Kidney (tissue), 14 donors: Measurements from ENCODE around the gene ARSD. TPM values are rescaled to one million over a fixed set of nuclear protein-coding genes. Genes with fewer than 3 reads are reported as not detected.

Experiments
- DNase-seq, 5 donors: peaks; one replicate each; pipeline ENCODE4 v3.0.0-alpha.2; 2013 to 2020
- FAIRE-seq: peaks from 2 replicates; lab custom pipeline; 2012; peaks lifted over from hg19 to GRCh38; lab: Jason Lieb, UNC
- H3K27ac ChIP-seq, 2 donors: one replicate each; pipeline ENCODE4 v1.7.0; 2013; ENCODE audit warnings: low read depth in 2 of 2, low read length in 2 of 2, inconsistent platforms in 1 of 2
- H3K27me3 ChIP-seq: one replicate; pipeline ENCODE4 v1.7.1; 2013; ENCODE audit warnings: low read length, inconsistent platforms; ENCODE audit not compliant: control insufficient read depth, insufficient read depth
- H3K36me3 ChIP-seq, 3 donors: one replicate each; pipeline versions ENCODE4 v1.7.0 to v1.7.1; 2013; ENCODE audit warnings: low read length in 3 of 3, control low read depth in 1 of 3, inconsistent platforms in 1 of 3; ENCODE audit not compliant: insufficient read depth in 3 of 3, control insufficient read depth in 2 of 3
- H3K4me1 ChIP-seq, 3 donors: one replicate each; pipeline versions ENCODE4 v1.7.0 to v1.7.1; 2013; ENCODE audit warnings: low read length in 3 of 3, inconsistent platforms in 1 of 3, low read depth in 1 of 3; ENCODE audit not compliant: control insufficient read depth in 2 of 3, insufficient read depth in 2 of 3
- H3K4me3 ChIP-seq, 3 donors: one replicate each; pipeline versions ENCODE4 v1.7.0 to v1.8.1; 2013; ENCODE audit warnings: low read length in 3 of 3, control low read depth in 1 of 3, inconsistent platforms in 1 of 3
- H3K9ac ChIP-seq, 3 donors: one replicate each; pipeline versions ENCODE4 v1.7.0 to v1.7.1; 2013; ENCODE audit warnings: low read length in 3 of 3, control low read depth in 1 of 3, inconsistent platforms in 1 of 3
- H3K9me3 ChIP-seq, 3 donors: one replicate each; pipeline versions ENCODE4 v1.7.0 to v1.7.1; 2013; ENCODE audit warnings: low read length in 3 of 3, control low read depth in 1 of 3, inconsistent platforms in 1 of 3; ENCODE audit not compliant: control insufficient read depth in 2 of 3, insufficient read depth in 1 of 3
- CTCF ChIP-seq: IDR thresholded peaks from 3 replicates; pipeline ENCODE4 v1.5.1; 2012; ENCODE audit warnings: mild to moderate bottlenecking, moderate library complexity, borderline replicate concordance; ENCODE audit not compliant: insufficient read depth; ENCODE audit errors: extremely low read depth
- intact Hi-C: fragments of 100-400 bp; cut with DNase I; formaldehyde crosslinking; loops from one replicate; pipeline ENCODE4 v1.11.1; 2022
- polyA plus RNA-seq: library from polyadenylated mRNA; stranded (reverse); fragments of 350-450 nt; fragmentation: Illumina TruSeq; extraction: RNeasy Lipid Tissue Mini Kit (QIAGEN cat#74804); gene quantifications from one replicate; pipeline ENCODE4 v1.2.3, GENCODE V29; 2014; ENCODE audit warnings: low read depth, low replicate concordance; ENCODE audit not compliant: insufficient read depth
- total RNA-seq: library from RNA; stranded (reverse); fragmentation: NEBNext Ultra II Directional; extraction: Animal tissue kit (Norgen Biotek cat#: 25700); gene quantifications from one replicate; pipeline ENCODE4 v1.2.1, GENCODE V29; 2021
- donor health status: control.
- donor health status: control.
- donor health status: control.
- donor health status: control.
- donor health status: control.
- donor health status: DM: yes; HTN: yes; CAD: no.
- donor health status: Normal renal cell carcinoma (clear cell type).

The ARSD gene
- total and polyA plus RNA-seq, 2 donors from 2014 or later: 35.4 to 106 TPM

GRCh38 chrX:2878563-2878962 lies 50.6 kb downstream of the ARSD start:
- Histone ChIP-seq H3K36me3 (no peaks in the 10 kb centered on the region), H3K9ac (no peak overlapping the region), H3K4me1 (no peaks in the 10 kb centered on the region), H3K4me3 (no peak overlapping the region), H3K27me3 (no peaks in the 10 kb centered on the region), H3K27ac (no peak overlapping the region), H3K9me3 (no peaks in the 10 kb centered on the region)
- DNase-seq (no peak), FAIRE-seq (no peak)
- intact Hi-C loops: no loop called here
- no peak for TF ChIP-seq CTCF

- DNase-seq: no peak
- H3K27ac ChIP-seq: no peak overlapping the region
- H3K27me3 ChIP-seq: no peaks in the 10 kb centered on the region
- no peaks in the 10 kb centered on the region for H3K9me3 ChIP-seq
- H3K9ac ChIP-seq: no peak overlapping the region
- intact Hi-C loops: no loop called here
- no peak for TF ChIP-seq CTCF
- no peaks in the 10 kb centered on the region for H3K36me3 ChIP-seq
- peak; percentile 85 for FAIRE-seq
- H3K4me1 ChIP-seq: no peaks in the 10 kb centered on the region
- H3K4me3 ChIP-seq: no peak overlapping the region
These were observed 53.2 kb downstream of the ARSD start for GRCh38 chrX:2875798-2876399.

- intact Hi-C loops: no loop called here
- no peaks in the 10 kb centered on the region for H3K36me3 ChIP-seq
- no peaks in the 10 kb centered on the region for H3K9me3 ChIP-seq
- H3K4me1 ChIP-seq: no peaks in the 10 kb centered on the region
- H3K9ac ChIP-seq: no peak overlapping the region
- FAIRE-seq (no peak), DNase-seq (no peak)
- H3K27ac ChIP-seq: no peak overlapping the region
- H3K4me3 ChIP-seq: no peak overlapping the region
- no peak for TF ChIP-seq CTCF
- H3K27me3 ChIP-seq: no peaks in the 10 kb centered on the region
These were observed 54.0 kb downstream of the ARSD start for GRCh38 chrX:2875136-2875481.
